PFSK-1 (cell line): ENCODE results near the gene C19orf44.

Experiments
- FOXP2 ChIP-seq: optimal IDR thresholded peaks from 2 replicates; pipeline ENCODE3; 2011; ENCODE audit warnings: borderline replicate concordance, control low read depth, inconsistent platforms; ENCODE audit not compliant: insufficient read depth; ENCODE audit errors: extremely low read length, extremely low read depth
- POLR2AphosphoS5 ChIP-seq: IDR thresholded peaks from 2 replicates; pipeline ENCODE4 v1.6.1; 2012; ENCODE audit warnings: low read depth, mild to moderate bottlenecking, control low read depth, low read length, moderate library complexity
- REST ChIP-seq, 2 experiments: IDR thresholded peaks; 2 replicates each; pipeline versions ENCODE4 v1.6.1 to v1.8.0; 2011 to 2012; ENCODE audit warnings: low read depth in 2 of 2, low read length in 2 of 2, control low read depth in 1 of 2, inconsistent platforms in 1 of 2, mild to moderate bottlenecking in 1 of 2, moderate library complexity in 1 of 2; ENCODE audit not compliant: insufficient read depth in 1 of 2
- SIN3A ChIP-seq: IDR thresholded peaks from 2 replicates; pipeline ENCODE4 v1.6.1; 2012; ENCODE audit warnings: mild to moderate bottlenecking, low read length, moderate library complexity, borderline replicate concordance; ENCODE audit not compliant: insufficient read depth
- TAF1 ChIP-seq: IDR thresholded peaks from 2 replicates; pipeline ENCODE4 v1.6.1; 2012; ENCODE audit warnings: low read length, control low read depth, borderline replicate concordance; ENCODE audit not compliant: insufficient read depth

C19orf44 gene

GRCh38 chr19:16554776-16555175 is 58.6 kb downstream of the C19orf44 start:
- TF ChIP-seq POLR2AphosphoS5 (no peak), REST (IDR thresholded peaks at IDR 0.05; ENCODE audit: insufficient read depth in 1 of 2, low read depth in 2 of 2, low read length in 2 of 2) (no peak), SIN3A (no peak), FOXP2 (no peak), TAF1 (no peak)

GRCh38 chr19:16559780-16560276 is 63.6 kb downstream of the C19orf44 start:
- TF ChIP-seq POLR2AphosphoS5: no peak
- TF ChIP-seq SIN3A: no peak

- TF ChIP-seq TAF1: no peak
- no peak for TF ChIP-seq FOXP2
- TF ChIP-seq SIN3A: no peak
- no peak for TF ChIP-seq REST (IDR thresholded peaks at IDR 0.05; ENCODE audit: insufficient read depth in 1 of 2, low read depth in 2 of 2, low read length in 2 of 2)
- no peak for TF ChIP-seq POLR2AphosphoS5
Observed at GRCh38 chr19:16561382-16561781, 65.2 kb downstream of the C19orf44 start.

- TF ChIP-seq FOXP2 (no peak), REST (IDR thresholded peaks at IDR 0.05; ENCODE audit: insufficient read depth in 1 of 2, low read depth in 2 of 2, low read length in 2 of 2) (no peak), POLR2AphosphoS5 (no peak), SIN3A (no peak), TAF1 (no peak)
Observed at GRCh38 chr19:16562608-16563025, 66.4 kb downstream of the C19orf44 start.

- no peak for TF ChIP-seq FOXP2
- no peak for TF ChIP-seq TAF1
- TF ChIP-seq REST (IDR thresholded peaks at IDR 0.05; ENCODE audit: insufficient read depth in 1 of 2, low read depth in 2 of 2, low read length in 2 of 2): no peak
- TF ChIP-seq POLR2AphosphoS5: no peak
- no peak for TF ChIP-seq SIN3A
Observed at GRCh38 chr19:16564842-16565241, 68.6 kb downstream of the C19orf44 start.
